ENCODE results near the gene HDAC4. TPM values are rescaled to one million over a fixed set of nuclear protein-coding genes. Genes with fewer than 3 reads are reported as not detected.

HDAC4 gene
- total and polyA plus RNA-seq, 10 of the 15 experiments (the other 5 are each of a cell fraction or from before 2014, with no cell fraction given): 0.22 to 15.7 (median 4.8) TPM

DNA sequence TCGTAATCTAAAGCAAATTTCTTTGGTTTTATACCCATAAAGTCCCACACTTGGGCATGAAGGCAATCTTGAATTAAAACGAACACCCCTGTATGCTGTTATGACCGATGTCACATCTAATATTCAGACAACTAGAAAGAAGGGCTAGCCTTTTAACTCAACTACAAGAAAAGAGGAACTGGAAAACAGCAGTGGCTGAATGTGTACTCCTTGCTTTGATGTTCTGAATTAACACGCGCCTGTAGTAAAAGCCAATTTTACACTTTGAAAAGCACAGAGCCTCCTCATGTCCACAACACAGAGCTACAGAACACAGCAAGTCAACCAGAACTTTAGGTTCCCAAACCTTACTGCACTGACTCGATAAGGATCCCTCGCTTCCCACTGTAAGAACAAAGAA lies 147.6 kb downstream of the HDAC4 start (continued):
- TF ChIP-seq, protein P1, sequence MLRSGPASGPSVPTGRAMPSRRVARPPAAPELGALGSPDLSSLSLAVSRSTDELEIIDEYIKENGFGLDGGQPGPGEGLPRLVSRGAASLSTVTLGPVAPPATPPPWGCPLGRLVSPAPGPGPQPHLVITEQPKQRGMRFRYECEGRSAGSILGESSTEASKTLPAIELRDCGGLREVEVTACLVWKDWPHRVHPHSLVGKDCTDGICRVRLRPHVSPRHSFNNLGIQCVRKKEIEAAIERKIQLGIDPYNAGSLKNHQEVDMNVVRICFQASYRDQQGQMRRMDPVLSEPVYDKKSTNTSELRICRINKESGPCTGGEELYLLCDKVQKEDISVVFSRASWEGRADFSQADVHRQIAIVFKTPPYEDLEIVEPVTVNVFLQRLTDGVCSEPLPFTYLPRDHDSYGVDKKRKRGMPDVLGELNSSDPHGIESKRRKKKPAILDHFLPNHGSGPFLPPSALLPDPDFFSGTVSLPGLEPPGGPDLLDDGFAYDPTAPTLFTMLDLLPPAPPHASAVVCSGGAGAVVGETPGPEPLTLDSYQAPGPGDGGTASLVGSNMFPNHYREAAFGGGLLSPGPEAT (IDR thresholded peaks at IDR 0.05; ENCODE audit: low read depth): peak; percentile 70; the same call in 1 of the 2 replicates
- TF ChIP-seq JUNB (IDR thresholded peaks at IDR 0.05): no peak
- TF ChIP-seq IKZF2 (IDR thresholded peaks at IDR 0.05): peak; percentile 64 to 73
- peak; percentile 83 to 84; a peak in 3 of 4 replicates for TF ChIP-seq BHLHE40 (IDR thresholded peaks at IDR 0.05; ENCODE audit: borderline replicate concordance in 1 of 2, low read depth in 2 of 2, low read length in 1 of 2)
- TF ChIP-seq EZH2 (IDR thresholded peaks at IDR 0.05; ENCODE audit: borderline replicate concordance, control insufficient read depth, low read depth, low read length): 0 out of 2 replicates have a peak, but pooled peaks have one; percentile 10
- no peak for TF ChIP-seq BRCA1 (IDR thresholded peaks at IDR 0.05; ENCODE audit: low read depth, low read length)
- TF ChIP-seq SMARCA5 (IDR thresholded peaks at IDR 0.05): peak; percentile 55; the same call in 1 of the 2 replicates
- no peak; the same call in 1 of the 2 replicates for TF ChIP-seq NFIC (IDR thresholded peaks at IDR 0.05; ENCODE audit: low read depth, low read length)
- peak; percentile 80 for TF ChIP-seq RUNX3 (IDR thresholded peaks at IDR 0.05; ENCODE audit: low read length)
- TF ChIP-seq ATF7 (IDR thresholded peaks at IDR 0.05; ENCODE audit: low read depth): 0 out of 2 replicates have a peak, but pooled peaks have one; percentile 30
- TF ChIP-seq CREM (IDR thresholded peaks at IDR 0.05; ENCODE audit: low read depth): peak; percentile 45; the same call in 1 of the 2 replicates
- 0 out of 2 replicates have a peak, but pooled peaks have one; percentile 42 for TF ChIP-seq ZNF217 (IDR thresholded peaks at IDR 0.05)
- peak in 1 of 2 experiments; percentile 88; a peak in 2 of 4 replicates for TF ChIP-seq EP300 (IDR thresholded peaks at IDR 0.05; ENCODE audit: borderline replicate concordance in 1 of 2, control insufficient read depth in 1 of 2, low read depth in 2 of 2, low read length in 2 of 2)
- TF ChIP-seq POU2F2 (IDR thresholded peaks at IDR 0.05; ENCODE audit: borderline replicate concordance, low read depth, low read length): peak; percentile 77; the same call in 2 of the 3 replicates
- TF ChIP-seq RCOR1 (conservative IDR thresholded peaks at IDR 0.05; ENCODE audit: low read depth, low read length): peak; percentile 92; the same call in 1 of the 2 replicates
- TF ChIP-seq, protein P2, sequence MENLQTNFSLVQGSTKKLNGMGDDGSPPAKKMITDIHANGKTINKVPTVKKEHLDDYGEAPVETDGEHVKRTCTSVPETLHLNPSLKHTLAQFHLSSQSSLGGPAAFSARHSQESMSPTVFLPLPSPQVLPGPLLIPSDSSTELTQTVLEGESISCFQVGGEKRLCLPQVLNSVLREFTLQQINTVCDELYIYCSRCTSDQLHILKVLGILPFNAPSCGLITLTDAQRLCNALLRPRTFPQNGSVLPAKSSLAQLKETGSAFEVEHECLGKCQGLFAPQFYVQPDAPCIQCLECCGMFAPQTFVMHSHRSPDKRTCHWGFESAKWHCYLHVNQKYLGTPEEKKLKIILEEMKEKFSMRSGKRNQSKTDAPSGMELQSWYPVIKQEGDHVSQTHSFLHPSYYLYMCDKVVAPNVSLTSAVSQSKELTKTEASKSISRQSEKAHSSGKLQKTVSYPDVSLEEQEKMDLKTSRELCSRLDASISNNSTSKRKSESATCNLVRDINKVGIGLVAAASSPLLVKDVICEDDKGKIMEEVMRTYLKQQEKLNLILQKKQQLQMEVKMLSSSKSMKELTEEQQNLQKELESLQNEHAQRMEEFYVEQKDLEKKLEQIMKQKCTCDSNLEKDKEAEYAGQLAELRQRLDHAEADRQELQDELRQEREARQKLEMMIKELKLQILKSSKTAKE (IDR thresholded peaks at IDR 0.05; ENCODE audit: low read depth, poor library complexity, severe bottlenecking): peak; percentile 62
- no peak for TF ChIP-seq ASH2L (IDR thresholded peaks at IDR 0.05; ENCODE audit: borderline replicate concordance, low read depth)
- TF ChIP-seq CHD2 (IDR thresholded peaks at IDR 0.05; ENCODE audit: borderline replicate concordance, low read depth, low read length): peak; percentile 46; the same call in 1 of the 2 replicates
- TF ChIP-seq TBL1XR1 (IDR thresholded peaks at IDR 0.05; ENCODE audit: low read depth, low read length): 0 out of 2 replicates have a peak, but pooled peaks have one; percentile 27
- 0 out of 2 replicates have a peak, but pooled peaks have one; percentile 30 for TF ChIP-seq RAD51 (IDR thresholded peaks at IDR 0.05)
- TF ChIP-seq PAX5 (IDR thresholded peaks at IDR 0.05; ENCODE audit: borderline replicate concordance, low read depth, low read length): no peak; the same call in 1 of the 2 replicates
- peak; percentile 98 for TF ChIP-seq TCF7 (IDR thresholded peaks at IDR 0.05; ENCODE audit: borderline replicate concordance)
- TF ChIP-seq, protein P3, sequence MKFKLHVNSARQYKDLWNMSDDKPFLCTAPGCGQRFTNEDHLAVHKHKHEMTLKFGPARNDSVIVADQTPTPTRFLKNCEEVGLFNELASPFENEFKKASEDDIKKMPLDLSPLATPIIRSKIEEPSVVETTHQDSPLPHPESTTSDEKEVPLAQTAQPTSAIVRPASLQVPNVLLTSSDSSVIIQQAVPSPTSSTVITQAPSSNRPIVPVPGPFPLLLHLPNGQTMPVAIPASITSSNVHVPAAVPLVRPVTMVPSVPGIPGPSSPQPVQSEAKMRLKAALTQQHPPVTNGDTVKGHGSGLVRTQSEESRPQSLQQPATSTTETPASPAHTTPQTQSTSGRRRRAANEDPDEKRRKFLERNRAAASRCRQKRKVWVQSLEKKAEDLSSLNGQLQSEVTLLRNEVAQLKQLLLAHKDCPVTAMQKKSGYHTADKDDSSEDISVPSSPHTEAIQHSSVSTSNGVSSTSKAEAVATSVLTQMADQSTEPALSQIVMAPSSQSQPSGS (IDR thresholded peaks at IDR 0.05; ENCODE audit: low read length): no peak
- TF ChIP-seq FOXK2 (IDR thresholded peaks at IDR 0.05): no peak
- TF ChIP-seq MTA2 (IDR thresholded peaks at IDR 0.05; ENCODE audit: low read depth): peak; percentile 72

All from GM12878 (cell line).